ENCODE data around the gene CDC42BPB. TPM values are rescaled to one million over a fixed set of nuclear protein-coding genes. Genes with fewer than 3 reads are reported as not detected.

Gene CDC42BPB
- polyA plus RNA-seq, 10 donors = 46.8 to 58.7 (median 54.6) TPM

Other genes with a start within 250 kb of the CDC42BPB start
- 1 to 10 TPM in 1 of 10 donors, under 1 TPM in 9; 0.26 to 1.4 (median 0.39) TPM for gene AMN, start 134.9 kb downstream of the CDC42BPB start, polyA plus RNA-seq (ENCODE audit: insufficient read length in 10 of 10)
- gene LBHD2, start 26.7 kb upstream of the CDC42BPB start, polyA plus RNA-seq (ENCODE audit: insufficient read length in 10 of 10) = under 1 TPM in 1 of 10 donors, not detected in 9; 0.17 TPM
- 1 to 10 TPM in 1 of 10 donors, under 1 TPM in 9; 0.12 to 1.5 (median 0.51) TPM for gene EXOC3L4, start 37.2 kb upstream of the CDC42BPB start, polyA plus RNA-seq (ENCODE audit: insufficient read length in 10 of 10)
- 10 to 100 TPM; 38.5 to 82.1 (median 53.0) TPM for gene TNFAIP2, start 65.9 kb upstream of the CDC42BPB start, polyA plus RNA-seq (ENCODE audit: insufficient read length in 10 of 10)